ENCODE data around the gene BCORL1. TPM values are rescaled to one million over a fixed set of nuclear protein-coding genes. Genes with fewer than 3 reads are reported as not detected.

The BCORL1 gene
- total RNA-seq, 1 donor from 2014 or later, result 9.3 TPM

DNA sequence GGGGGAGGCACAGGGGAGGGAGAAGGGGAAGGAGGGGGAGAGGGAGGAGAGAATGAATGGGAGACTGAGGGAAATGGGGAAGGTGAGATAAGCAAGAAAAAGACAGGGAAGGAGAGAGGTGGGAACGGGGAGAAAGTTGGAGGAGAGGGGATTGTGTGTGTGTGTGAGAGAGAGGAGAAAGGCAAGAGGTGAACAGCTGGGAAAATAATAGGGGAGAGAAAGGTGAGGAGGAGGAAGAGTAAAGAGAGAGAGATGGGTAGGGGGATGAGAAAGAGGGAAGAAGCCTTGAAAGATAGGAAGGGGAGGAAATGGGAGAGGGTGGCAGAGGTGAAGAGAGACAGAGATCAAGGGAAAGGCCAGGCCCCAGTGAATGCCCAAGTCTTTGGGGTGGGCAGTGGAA is 20.1 kb downstream of the BCORL1 start:
- H3K36me3 Mint-ChIP-seq (ENCODE audit: low read depth), result no peaks in the 10 kb centered on the region
- DNase-seq (ENCODE audit: low spot score), result no peak
- no peaks in the 10 kb centered on the region for H3K9me3 Mint-ChIP-seq
- peaks cover 9% of the 10 kb centered on the region for H3K4me1 Mint-ChIP-seq (ENCODE audit: low read depth)
- no peak overlapping the region for H3K27ac Mint-ChIP-seq
- H3K27me3 Mint-ChIP-seq (ENCODE audit: insufficient read depth), result no peaks in the 10 kb centered on the region
- H3K4me3 Mint-ChIP-seq, result no peak overlapping the region
- intact Hi-C loops (cut with micrococcal nuclease), result no loop called here

DNA sequence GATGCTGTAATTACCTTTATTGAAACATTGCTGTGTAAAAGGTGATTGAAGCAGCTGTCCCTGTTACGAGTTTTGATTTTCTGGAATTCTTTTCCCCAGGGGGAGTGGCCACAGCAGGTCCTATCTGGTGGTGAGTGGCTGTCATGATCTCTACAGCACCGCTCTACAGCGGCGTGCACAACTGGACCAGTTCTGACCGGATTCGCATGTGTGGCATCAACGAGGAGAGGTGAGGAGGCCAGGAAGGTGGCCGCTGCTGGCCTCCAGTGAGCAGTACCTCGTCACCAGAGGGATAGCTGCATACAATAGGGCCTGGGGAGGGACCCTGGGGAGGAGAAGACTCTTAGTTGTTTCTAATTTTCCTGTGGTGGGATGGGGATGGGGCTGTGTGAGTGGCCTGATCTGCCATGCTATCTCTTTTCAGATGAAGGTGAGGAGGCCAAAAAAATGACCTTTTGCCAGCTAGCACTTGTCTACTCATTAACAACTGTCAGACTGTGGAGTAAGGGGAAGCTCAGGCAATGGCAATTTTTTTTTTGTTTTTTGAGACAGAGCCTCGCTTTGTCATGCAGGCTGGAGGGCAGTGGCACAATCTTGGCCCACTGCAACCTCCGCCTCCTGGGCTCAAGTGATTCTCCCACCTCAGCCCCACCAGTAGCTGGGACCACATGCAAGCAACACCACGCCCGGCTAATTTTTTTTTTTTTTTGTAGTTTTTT is 22.8 kb downstream of the BCORL1 start:
- no peak for DNase-seq (ENCODE audit: low spot score)
- no peak overlapping the region for H3K4me3 Mint-ChIP-seq
- no peaks in the 10 kb centered on the region for H3K36me3 Mint-ChIP-seq (ENCODE audit: low read depth)
- no peak overlapping the region for H3K27ac Mint-ChIP-seq
- H3K9me3 Mint-ChIP-seq, result no peaks in the 10 kb centered on the region
- H3K27me3 Mint-ChIP-seq (ENCODE audit: insufficient read depth), result no peaks in the 10 kb centered on the region
- H3K4me1 Mint-ChIP-seq (ENCODE audit: low read depth), result peaks cover 9% of the 10 kb centered on the region
- intact Hi-C loops (cut with micrococcal nuclease), result no loop called here

DNA sequence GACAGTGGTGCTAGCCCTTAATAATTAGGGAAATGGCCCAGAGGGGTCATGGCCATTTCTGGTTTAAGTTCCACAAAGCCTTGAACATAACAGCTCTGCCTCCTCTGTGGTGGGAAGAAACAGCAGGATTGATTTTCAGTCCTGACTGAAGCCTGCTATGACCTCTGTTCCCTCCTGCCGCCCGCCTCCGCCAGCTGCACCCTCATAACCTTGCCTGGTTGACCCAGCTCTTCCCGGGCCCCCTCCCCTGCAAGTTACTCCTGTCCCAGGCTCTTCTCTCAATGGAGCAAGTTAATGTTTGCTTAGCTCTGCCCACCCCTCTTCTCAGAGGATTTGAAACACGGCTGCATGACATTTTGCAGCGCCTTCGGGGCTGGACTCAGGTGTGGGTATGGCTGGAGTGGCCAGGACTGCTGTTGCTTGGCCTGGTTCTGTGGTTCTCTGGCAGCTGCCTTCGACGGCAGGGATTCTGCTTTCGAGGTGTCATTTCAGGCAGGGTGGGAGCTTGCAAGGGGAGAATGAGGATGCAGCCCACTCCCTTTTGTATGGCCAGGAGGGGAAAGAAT is 27.3 kb downstream of the BCORL1 start:
- intact Hi-C loops (cut with micrococcal nuclease), result no loop called here

DNA sequence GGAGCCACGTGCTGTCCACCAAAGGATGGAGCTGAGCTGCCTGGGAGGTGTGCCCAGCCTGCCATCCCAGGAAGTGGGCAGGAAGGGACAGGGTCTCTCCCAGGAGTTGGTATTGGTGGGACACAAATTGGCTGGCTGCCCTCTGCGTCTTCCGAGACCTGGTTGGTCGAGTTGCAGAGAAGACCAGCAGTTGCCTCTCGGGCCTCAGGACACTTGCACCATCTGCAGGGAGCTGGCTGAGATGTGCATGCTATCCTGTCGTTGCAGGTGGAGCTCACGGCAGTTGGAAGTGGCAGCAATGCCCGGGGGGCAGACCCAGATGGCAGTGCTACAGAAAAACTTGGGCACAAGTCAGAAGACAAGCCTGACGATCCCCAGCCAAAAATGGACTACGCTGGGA is 30.2 kb downstream of the BCORL1 start:
- no peak overlapping the region for H3K4me3 Mint-ChIP-seq
- H3K27ac Mint-ChIP-seq, result no peak overlapping the region
- no peaks in the 10 kb centered on the region for H3K4me1 Mint-ChIP-seq (ENCODE audit: low read depth)
- H3K36me3 Mint-ChIP-seq (ENCODE audit: low read depth), result no peaks in the 10 kb centered on the region
- H3K9me3 Mint-ChIP-seq, result no peaks in the 10 kb centered on the region
- no peak for DNase-seq (ENCODE audit: low spot score)
- H3K27me3 Mint-ChIP-seq (ENCODE audit: insufficient read depth), result no peaks in the 10 kb centered on the region
- intact Hi-C loops (cut with micrococcal nuclease), result no loop called here

More for the DNA sequence above, 27.3 kb downstream of the BCORL1 start:
- Mint-ChIP-seq H3K9me3 (no peaks in the 10 kb centered on the region), H3K27ac (no peak overlapping the region), H3K36me3 (ENCODE audit: low read depth) (no peaks in the 10 kb centered on the region), H3K4me1 (ENCODE audit: low read depth) (no peaks in the 10 kb centered on the region), H3K27me3 (ENCODE audit: insufficient read depth) (no peaks in the 10 kb centered on the region), H3K4me3 (no peak overlapping the region)
- DNase-seq (ENCODE audit: low spot score), result no peak

DNA sequence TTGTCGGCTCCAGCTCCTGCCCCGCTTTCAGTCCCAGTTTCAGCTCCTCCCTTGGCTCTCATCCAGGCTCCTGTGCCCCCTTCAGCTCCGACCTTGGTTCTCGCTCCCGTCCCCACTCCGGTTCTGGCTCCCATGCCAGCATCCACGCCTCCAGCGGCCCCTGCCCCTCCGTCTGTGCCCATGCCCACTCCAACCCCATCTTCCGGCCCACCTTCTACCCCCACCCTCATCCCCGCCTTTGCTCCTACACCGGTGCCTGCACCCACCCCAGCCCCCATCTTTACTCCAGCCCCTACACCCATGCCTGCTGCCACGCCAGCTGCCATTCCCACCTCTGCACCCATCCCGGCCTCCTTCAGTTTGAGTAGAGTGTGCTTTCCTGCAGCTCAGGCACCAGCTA is 31.2 kb downstream of the BCORL1 start:
- Mint-ChIP-seq H3K36me3 (ENCODE audit: low read depth) (no peaks in the 10 kb centered on the region), H3K27ac (no peak overlapping the region), H3K4me1 (ENCODE audit: low read depth) (no peaks in the 10 kb centered on the region), H3K4me3 (no peak overlapping the region), H3K27me3 (ENCODE audit: insufficient read depth) (no peaks in the 10 kb centered on the region), H3K9me3 (no peaks in the 10 kb centered on the region)
- intact Hi-C loops (cut with micrococcal nuclease), result no loop called here
- no peak for DNase-seq (ENCODE audit: low spot score)

DNA sequence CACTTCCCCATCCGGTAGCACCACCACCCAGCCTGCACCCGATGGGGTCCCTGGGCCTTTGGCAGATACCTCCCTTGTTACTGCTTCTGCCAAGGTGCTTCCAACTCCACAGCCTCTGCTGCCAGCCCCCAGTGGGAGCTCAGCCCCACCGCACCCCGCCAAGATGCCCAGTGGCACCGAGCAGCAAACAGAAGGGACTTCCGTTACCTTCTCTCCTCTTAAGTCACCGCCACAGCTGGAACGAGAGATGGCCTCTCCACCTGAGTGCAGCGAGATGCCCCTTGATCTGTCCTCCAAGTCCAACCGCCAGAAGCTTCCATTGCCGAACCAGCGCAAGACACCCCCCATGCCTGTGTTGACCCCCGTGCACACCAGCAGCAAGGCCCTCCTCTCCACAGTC is 31.9 kb downstream of the BCORL1 start:
- Mint-ChIP-seq H3K27ac (no peak overlapping the region), H3K4me1 (ENCODE audit: low read depth) (no peaks in the 10 kb centered on the region), H3K4me3 (no peak overlapping the region), H3K27me3 (ENCODE audit: insufficient read depth) (no peaks in the 10 kb centered on the region), H3K36me3 (ENCODE audit: low read depth) (no peaks in the 10 kb centered on the region), H3K9me3 (no peaks in the 10 kb centered on the region)
- no peak for DNase-seq (ENCODE audit: low spot score)
- intact Hi-C loops (cut with micrococcal nuclease), result no loop called here

DNA sequence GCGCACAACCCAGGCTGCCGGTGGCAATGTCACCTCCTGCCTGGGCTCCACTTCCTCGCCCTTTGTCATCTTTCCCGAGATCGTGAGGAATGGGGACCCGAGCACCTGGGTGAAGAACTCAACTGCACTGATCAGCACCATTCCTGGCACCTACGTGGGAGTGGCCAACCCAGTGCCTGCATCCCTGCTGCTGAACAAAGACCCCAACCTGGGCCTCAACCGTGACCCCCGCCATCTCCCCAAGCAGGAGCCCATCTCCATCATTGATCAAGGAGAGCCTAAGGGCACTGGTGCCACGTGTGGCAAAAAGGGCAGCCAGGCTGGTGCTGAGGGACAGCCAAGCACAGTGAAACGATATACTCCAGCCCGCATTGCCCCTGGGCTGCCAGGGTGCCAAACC is 32.3 kb downstream of the BCORL1 start:
- intact Hi-C loops (cut with micrococcal nuclease), result no loop called here
- H3K27ac Mint-ChIP-seq, result no peak overlapping the region
- H3K4me3 Mint-ChIP-seq, result no peak overlapping the region
- H3K27me3 Mint-ChIP-seq (ENCODE audit: insufficient read depth), result no peaks in the 10 kb centered on the region
- no peak for DNase-seq (ENCODE audit: low spot score)
- no peaks in the 10 kb centered on the region for H3K9me3 Mint-ChIP-seq
- H3K36me3 Mint-ChIP-seq (ENCODE audit: low read depth), result no peaks in the 10 kb centered on the region
- H3K4me1 Mint-ChIP-seq (ENCODE audit: low read depth), result no peaks in the 10 kb centered on the region

DNA sequence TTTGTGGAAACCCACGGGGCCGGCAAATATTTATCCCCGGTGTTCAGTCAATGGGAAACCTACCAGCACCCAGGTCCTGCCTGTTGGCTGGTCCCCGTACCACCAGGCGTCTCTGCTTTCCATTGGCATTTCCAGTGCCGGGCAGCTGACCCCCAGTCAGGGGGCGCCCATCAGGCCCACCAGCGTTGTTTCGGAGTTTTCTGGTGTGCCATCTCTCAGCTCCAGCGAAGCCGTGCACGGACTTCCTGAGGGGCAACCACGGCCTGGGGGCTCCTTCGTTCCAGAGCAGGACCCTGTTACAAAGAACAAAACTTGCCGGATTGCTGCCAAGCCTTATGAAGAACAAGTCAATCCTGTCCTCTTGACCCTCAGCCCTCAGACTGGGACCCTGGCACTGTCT is 32.7 kb downstream of the BCORL1 start:
- Mint-ChIP-seq H3K36me3 (ENCODE audit: low read depth) (no peaks in the 10 kb centered on the region), H3K4me3 (no peak overlapping the region), H3K9me3 (no peaks in the 10 kb centered on the region), H3K4me1 (ENCODE audit: low read depth) (no peaks in the 10 kb centered on the region), H3K27me3 (ENCODE audit: insufficient read depth) (no peaks in the 10 kb centered on the region), H3K27ac (no peak overlapping the region)
- intact Hi-C loops (cut with micrococcal nuclease), result no loop called here
- no peak for DNase-seq (ENCODE audit: low spot score)

DNA sequence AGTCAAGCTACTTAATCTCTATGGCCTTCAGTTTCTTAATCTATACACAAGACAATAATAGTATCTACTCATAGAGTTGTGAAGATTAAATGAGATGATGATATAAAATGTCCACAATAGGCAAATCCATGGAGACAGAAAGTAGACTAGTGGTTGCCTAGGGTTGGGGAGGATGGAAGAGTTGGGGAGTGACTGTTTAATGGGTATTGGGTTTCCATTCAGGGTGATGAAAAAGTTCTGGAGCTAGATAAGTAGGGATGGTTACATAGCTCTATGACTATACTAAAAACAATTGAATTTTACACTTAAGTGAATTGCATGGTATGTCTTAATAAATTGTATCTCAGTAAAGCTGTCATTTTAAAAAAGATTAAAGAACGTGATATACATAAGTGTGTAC is 35.7 kb downstream of the BCORL1 start:
- Mint-ChIP-seq H3K27ac (no peak overlapping the region), H3K4me1 (ENCODE audit: low read depth) (no peaks in the 10 kb centered on the region), H3K9me3 (no peaks in the 10 kb centered on the region), H3K27me3 (ENCODE audit: insufficient read depth) (no peaks in the 10 kb centered on the region), H3K36me3 (ENCODE audit: low read depth) (peaks cover 4% of the 10 kb centered on the region), H3K4me3 (no peak overlapping the region)
- no peak for DNase-seq (ENCODE audit: low spot score)
- intact Hi-C loops (cut with micrococcal nuclease), result no loop called here

DNA sequence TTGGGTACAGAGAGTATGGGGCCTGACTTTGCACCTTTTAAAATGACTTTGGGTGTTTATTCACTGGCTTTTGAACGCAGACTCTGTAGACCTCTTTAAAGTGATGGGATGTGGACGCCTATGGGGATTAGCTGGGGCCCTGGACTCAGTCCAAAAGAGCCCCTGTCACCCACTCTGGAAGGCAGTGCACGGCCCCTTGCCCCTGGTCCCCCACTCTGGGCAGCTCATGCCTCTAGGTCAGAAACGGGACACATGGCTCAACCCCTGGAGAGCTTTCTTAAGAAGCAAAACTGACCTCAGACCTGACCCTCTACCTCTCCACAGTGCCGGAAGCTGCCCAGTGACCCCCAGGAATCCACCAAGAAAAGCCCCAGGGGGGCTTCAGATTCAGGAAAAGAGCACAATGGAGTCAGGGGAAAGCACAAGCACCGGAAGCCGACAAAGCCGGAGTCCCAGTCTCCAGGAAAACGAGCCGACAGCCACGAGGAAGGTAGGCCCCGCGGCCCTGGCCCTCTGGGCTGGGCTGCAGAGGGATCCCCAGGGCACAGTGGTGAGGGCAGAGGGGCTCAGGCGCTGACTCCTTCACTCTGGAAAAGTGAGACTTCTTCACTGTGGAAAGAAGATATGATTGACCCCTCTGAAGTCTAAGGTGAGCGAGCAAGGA is 38.4 kb downstream of the BCORL1 start:
- Mint-ChIP-seq H3K4me3 (no peak overlapping the region), H3K27me3 (ENCODE audit: insufficient read depth) (no peaks in the 10 kb centered on the region), H3K4me1 (ENCODE audit: low read depth) (peaks cover 10% of the 10 kb centered on the region), H3K27ac (no peak overlapping the region), H3K9me3 (no peaks in the 10 kb centered on the region), H3K36me3 (ENCODE audit: low read depth) (peaks cover 14% of the 10 kb centered on the region)
- no peak for DNase-seq (ENCODE audit: low spot score)
- intact Hi-C loops (cut with micrococcal nuclease), result no loop called here

DNA sequence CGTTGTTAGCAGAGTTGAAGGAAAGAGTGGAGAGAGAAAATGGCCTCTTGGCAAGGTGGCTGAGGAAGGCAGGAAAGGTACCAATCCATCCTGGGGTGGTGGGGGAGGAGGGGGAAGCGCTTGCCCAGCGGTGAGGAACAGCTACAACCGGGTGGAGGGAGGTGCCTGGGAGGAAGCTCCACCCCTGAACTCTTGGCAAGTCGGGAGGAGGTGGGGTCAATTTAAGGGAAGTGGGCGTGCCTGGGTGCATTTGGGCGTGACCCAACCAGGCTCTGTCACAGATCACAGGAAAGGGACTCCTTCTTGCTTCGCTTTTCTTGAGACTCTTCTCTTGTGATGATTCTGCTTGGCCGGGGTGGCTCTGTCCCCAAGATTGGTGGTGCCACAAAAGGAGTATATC is 41.7 kb downstream of the BCORL1 start:
- Mint-ChIP-seq H3K4me1 (ENCODE audit: low read depth) (peaks cover 14% of the 10 kb centered on the region), H3K4me3 (peak overlapping the region; percentile 60), H3K27me3 (ENCODE audit: insufficient read depth) (no peaks in the 10 kb centered on the region), H3K9me3 (no peaks in the 10 kb centered on the region), H3K36me3 (ENCODE audit: low read depth) (peaks cover 18% of the 10 kb centered on the region), H3K27ac (peak overlapping the region; percentile 44)
- intact Hi-C loops (cut with micrococcal nuclease), result loop anchor here (1.0 kb wide), 3 partner anchors 36 to 420 kb away; no protein-coding TSS in a partner anchor
- DNase-seq (ENCODE audit: low spot score), result peak; percentile 78

DNA sequence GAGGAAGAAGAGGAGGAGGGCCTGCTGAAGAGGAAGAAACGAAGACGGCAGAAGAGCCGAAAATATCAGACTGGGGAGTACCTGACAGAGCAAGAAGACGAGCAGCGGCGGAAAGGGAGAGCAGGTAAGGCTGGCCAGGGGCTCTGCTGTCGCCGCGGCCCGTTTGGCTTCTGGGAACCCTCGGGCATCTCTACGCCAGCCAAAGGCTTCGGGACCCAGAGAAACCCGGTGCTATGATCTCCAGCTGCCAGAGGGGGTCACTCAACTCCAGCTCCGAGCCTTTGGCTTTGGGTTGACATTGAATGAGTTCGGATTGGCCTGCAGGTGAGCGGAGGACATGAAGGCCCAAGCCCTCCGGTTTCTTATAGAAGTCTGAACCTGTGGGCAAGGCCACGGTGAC is 42.8 kb downstream of the BCORL1 start:
- no peak overlapping the region for H3K4me3 Mint-ChIP-seq
- intact Hi-C loops (cut with micrococcal nuclease), result no loop called here
- no peaks in the 10 kb centered on the region for H3K9me3 Mint-ChIP-seq
- peaks cover 14% of the 10 kb centered on the region for H3K4me1 Mint-ChIP-seq (ENCODE audit: low read depth)
- DNase-seq (ENCODE audit: low spot score), result no peak
- H3K27ac Mint-ChIP-seq, result no peak overlapping the region
- peaks cover 18% of the 10 kb centered on the region for H3K36me3 Mint-ChIP-seq (ENCODE audit: low read depth)
- H3K27me3 Mint-ChIP-seq (ENCODE audit: insufficient read depth), result no peaks in the 10 kb centered on the region

DNA sequence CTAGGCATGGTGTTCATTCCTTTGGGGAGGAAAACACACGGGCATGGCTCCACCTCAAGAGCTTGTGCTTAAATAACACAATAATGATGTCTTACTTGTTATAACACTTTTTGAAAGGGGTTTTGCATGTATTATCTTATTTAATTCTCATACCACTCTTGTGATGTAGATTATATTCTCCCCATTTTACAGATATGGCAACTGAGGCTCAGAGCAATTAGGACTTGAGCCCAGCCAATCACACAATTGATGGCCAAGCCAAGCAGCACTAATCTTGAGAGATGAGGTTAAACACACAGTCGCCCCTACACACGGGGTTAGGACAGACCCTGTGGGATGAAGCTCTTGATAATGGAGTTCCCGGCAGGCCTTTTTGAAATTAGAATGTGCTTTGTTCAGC is 45.1 kb downstream of the BCORL1 start:
- Mint-ChIP-seq H3K9me3 (no peaks in the 10 kb centered on the region), H3K27me3 (ENCODE audit: insufficient read depth) (no peaks in the 10 kb centered on the region), H3K4me3 (no peak overlapping the region), H3K27ac (no peak overlapping the region), H3K4me1 (ENCODE audit: low read depth) (peaks cover 14% of the 10 kb centered on the region), H3K36me3 (ENCODE audit: low read depth) (peaks cover 20% of the 10 kb centered on the region)
- DNase-seq (ENCODE audit: low spot score), result no peak
- intact Hi-C loops (cut with micrococcal nuclease), result no loop called here

Measured in activated T-helper 1 cell treated with anti-CD3 and anti-CD28 coated beads, Interleukin-12 subunit alpha, Interleukin-12 subunit beta, Interleukin-2, Interleukin-4 antibody, amounts not matched to agents 30 ng/mL and 10 ng/mL and 1 ng/mL, durations not matched to agents 14 hours and 24 hours and 36 hours (primary cell).